CD14-positive monocyte (primary cell): ENCODE data around the gene DNA2. TPM values are rescaled to one million over a fixed set of nuclear protein-coding genes. Genes with fewer than 3 reads are reported as not detected.

Experiments used
- DNase-seq, 3 donors: peaks; one replicate each; pipeline ENCODE4 v3.0.0-alpha.2; 2011 to 2022
- H2AFZ ChIP-seq: 2 replicates; pipeline ENCODE4 v1.6.0; 2012; ENCODE audit warnings: mild to moderate bottlenecking, low read depth, low read length, inconsistent platforms; ENCODE audit not compliant: insufficient read depth, poor library complexity, severe bottlenecking
- H3K27ac ChIP-seq, 2 donors: 1 replicate in 1 of 2; 2 replicates in 1 of 2; pipeline ENCODE4 v1.5.1; 2012 to 2013; ENCODE audit warnings: low read length in 2 of 2, control low read depth in 1 of 2, inconsistent platforms in 1 of 2, low read depth in 1 of 2, mild to moderate bottlenecking in 1 of 2
- H3K27me3 ChIP-seq, 2 donors: one replicate each; pipeline versions ENCODE4 v1.6.0 to v1.6.1; 2011 to 2013; ENCODE audit warnings: low read length in 2 of 2; ENCODE audit not compliant: control insufficient read depth in 2 of 2, insufficient read depth in 2 of 2
- H3K36me3 ChIP-seq, 2 donors: replicated peaks in 1 of 2; 1 replicate in 1 of 2; 2 replicates in 1 of 2; pipeline versions ENCODE4 v1.5.1 to v1.6.1; 2012 to 2013; ENCODE audit warnings: low read length in 2 of 2, control low read depth in 1 of 2, inconsistent platforms in 1 of 2, mild to moderate bottlenecking in 1 of 2; ENCODE audit not compliant: insufficient read depth in 2 of 2, control insufficient read depth in 1 of 2
- H3K4me1 ChIP-seq, 2 donors: 1 replicate in 1 of 2; 2 replicates in 1 of 2; pipeline versions ENCODE4 v1.5.1 to v1.6.1; 2012 to 2013; ENCODE audit warnings: low read length in 2 of 2, control low read depth in 1 of 2, inconsistent platforms in 1 of 2, mild to moderate bottlenecking in 1 of 2, moderate library complexity in 1 of 2; ENCODE audit not compliant: insufficient read depth in 2 of 2, control insufficient read depth in 1 of 2
- H3K4me2 ChIP-seq: replicated peaks from 2 replicates; pipeline ENCODE3; 2012; ENCODE audit warnings: low read length, moderate library complexity, mild to moderate bottlenecking; ENCODE audit not compliant: poor library complexity, severe bottlenecking; ENCODE audit errors: extremely low read depth
- H3K4me3 ChIP-seq, 3 experiments: fragments of 200-600 bp in 1 of 3; sonication (generic) in 1 of 3; replicated peaks in 1 of 3; 1 replicate in 2 of 3; 2 replicates in 1 of 3; pipeline ENCODE4 v1.5.1; 2011 to 2013; ENCODE audit warnings: low read length in 3 of 3, mild to moderate bottlenecking in 3 of 3, control low read depth in 2 of 3, low read depth in 2 of 3, inconsistent platforms in 1 of 3, moderate library complexity in 1 of 3
- H3K79me2 ChIP-seq: 2 replicates; pipeline ENCODE4 v1.6.0; 2012; ENCODE audit warnings: mild to moderate bottlenecking, control low read depth, inconsistent platforms, low read length, moderate library complexity; ENCODE audit not compliant: insufficient read depth
- H3K9ac ChIP-seq: 2 replicates; pipeline ENCODE4 v1.6.0; 2017; ENCODE audit warnings: low read length, mild to moderate bottlenecking; ENCODE audit not compliant: insufficient read depth, poor library complexity, severe bottlenecking
- H3K9me3 ChIP-seq, 2 donors: replicated peaks in 1 of 2; 1 replicate in 1 of 2; 2 replicates in 1 of 2; pipeline versions ENCODE4 v1.5.1 to v1.6.1; 2012 to 2013; ENCODE audit warnings: low read length in 2 of 2, control low read depth in 1 of 2; ENCODE audit not compliant: control insufficient read depth in 1 of 2, insufficient read depth in 1 of 2
- H4K20me1 ChIP-seq: 2 replicates; pipeline ENCODE4 v1.6.0; 2012; ENCODE audit warnings: mild to moderate bottlenecking, low read length, control low read depth, moderate library complexity; ENCODE audit not compliant: insufficient read depth
- H3K27ac Mint-ChIP-seq, 7 donors: one replicate each; pipeline ENCODE4 v1.8.0; 2020; ENCODE audit warnings: mild to moderate bottlenecking in 7 of 7, mixed read lengths in 7 of 7, moderate library complexity in 6 of 7, inconsistent platforms in 2 of 7
- H3K27me3 Mint-ChIP-seq, 3 donors: one replicate each; pipeline ENCODE4 v1.8.0; 2021 to 2022; ENCODE audit warnings: low read depth in 3 of 3, mild to moderate bottlenecking in 3 of 3, mixed read lengths in 3 of 3, moderate library complexity in 3 of 3, inconsistent platforms in 1 of 3
- H3K36me3 Mint-ChIP-seq, 2 donors: one replicate each; pipeline ENCODE4 v1.8.0; 2020; ENCODE audit warnings: mixed read lengths in 2 of 2, inconsistent platforms in 1 of 2, mild to moderate bottlenecking in 1 of 2
- H3K4me1 Mint-ChIP-seq: one replicate; pipeline ENCODE4 v1.8.0; 2020; ENCODE audit warnings: mild to moderate bottlenecking, mixed read lengths
- H3K4me3 Mint-ChIP-seq, 2 donors: one replicate each; pipeline ENCODE4 v1.8.0; 2020; ENCODE audit warnings: mild to moderate bottlenecking in 2 of 2, mixed read lengths in 2 of 2, moderate library complexity in 1 of 2
- H3K9me3 Mint-ChIP-seq, 7 donors: one replicate each; pipeline ENCODE4 v1.8.0; 2020 to 2022; ENCODE audit warnings: mixed read lengths in 7 of 7, mild to moderate bottlenecking in 6 of 7, moderate library complexity in 6 of 7, inconsistent platforms in 2 of 7
- CTCF ChIP-seq: fragments of 200-600 bp; IDR thresholded peaks from one replicate; pipeline ENCODE4 v1.8.0; 2022; ENCODE audit warnings: antibody characterized with exemption, mild to moderate bottlenecking
- WGBS: methylation state at CpG from one replicate; pipeline ENCODE4 v1.1.5; 2013; ENCODE audit warnings: missing lambda C conversion rate; ENCODE audit not compliant: insufficient coverage; 5-methylcytosine and 5-hydroxymethylcytosine counted together
- intact Hi-C, 2 donors: fragments of 100-400 bp; cut with micrococcal nuclease; formaldehyde crosslinking; loops; one replicate each; pipeline versions ENCODE4 v1.15.0 to v1.15.1; 2023
- polyA plus RNA-seq, 3 donors: library from polyadenylated mRNA; depleted of rRNA in 1 of 3; unstranded in 2 of 3; stranded (reverse) in 1 of 3; fragments of 300-500 nt in 2 of 3; fragments of >200 nt in 1 of 3; fragmentation: Illumina TruSeq in 2 of 3; gene quantifications; 1 replicate in 2 of 3; 2 replicates in 1 of 3; pipeline ENCODE4 v1.2.3, GENCODE V29; 2012 to 2021

Gene DNA2
- polyA plus RNA-seq, 3 donors: 0.08 to 0.99 (median 0.18) TPM

- Mint-ChIP-seq H3K4me1 (peaks cover 6% of the 10 kb centered on the region), H3K27ac (peak overlapping the region in 1 of 7 donors; percentile 63), H3K36me3 (peaks cover 26 to 48% of the 10 kb centered on the region in 2 donors), H3K4me3 (no peak overlapping the region), H3K9me3 (peaks cover 0 to 3% (median 0%) of the 10 kb centered on the region in 7 donors), H3K27me3 (no peaks in the 10 kb centered on the region)
- no peaks in the 10 kb centered on the region for H4K20me1 ChIP-seq
- H3K9me3 ChIP-seq: no peaks in the 10 kb centered on the region
- no peak for DNase-seq
- no peaks in the 10 kb centered on the region for H3K4me1 ChIP-seq
- H3K9ac ChIP-seq: no peak overlapping the region
- TF ChIP-seq CTCF: no peak
- H3K4me2 ChIP-seq: no peak overlapping the region
- no peak overlapping the region for H2AFZ ChIP-seq
- H3K36me3 ChIP-seq: peaks cover 2 to 23% of the 10 kb centered on the region in 2 donors
- H3K27ac ChIP-seq: no peak overlapping the region
- H3K27me3 ChIP-seq: no peaks in the 10 kb centered on the region
- no peak overlapping the region for H3K4me3 ChIP-seq
- intact Hi-C loops: no loop called here
- WGBS: no CpG with 5 or more reads among the region's 4 CpGs
- H3K79me2 ChIP-seq: no peaks in the 10 kb centered on the region
Observed at GRCh38 chr10:68434657-68435056, 37.1 kb downstream of the DNA2 start.

GRCh38 chr10:68428396-68429104 lies 43.2 kb downstream of the DNA2 start:
- Mint-ChIP-seq H3K4me3 (no peak overlapping the region), H3K4me1 (no peaks in the 10 kb centered on the region), H3K36me3 (peaks cover 32 to 52% of the 10 kb centered on the region in 2 donors), H3K27ac (no peak overlapping the region), H3K27me3 (peaks cover 0 to 3% (median 0%) of the 10 kb centered on the region in 3 donors), H3K9me3 (peaks cover 0 to 2% (median 0%) of the 10 kb centered on the region in 7 donors)
- Histone ChIP-seq H3K4me2 (no peak overlapping the region), H3K9ac (no peak overlapping the region), H3K9me3 (no peaks in the 10 kb centered on the region), H3K4me1 (no peaks in the 10 kb centered on the region), H3K4me3 (no peak overlapping the region), H3K27me3 (no peaks in the 10 kb centered on the region), H3K36me3 (peaks cover 4 to 29% of the 10 kb centered on the region in 2 donors), H4K20me1 (no peaks in the 10 kb centered on the region), H3K79me2 (no peaks in the 10 kb centered on the region), H3K27ac (no peak overlapping the region), H2AFZ (no peak overlapping the region)
- DNase-seq: no peak
- WGBS: 100% methylated on average over 1 of the region's 5 CpGs
- TF ChIP-seq CTCF: no peak
- intact Hi-C loops: no loop called here
